Astrocyte (in vitro differentiated cells and primary cell): ENCODE data around the gene FUT4.

ENCODE experiments used
- CTCF ChIP-seq: IDR thresholded peaks from 2 replicates; pipeline ENCODE4 v1.5.1; 2011; ENCODE audit warnings: low read depth, mild to moderate bottlenecking, inconsistent platforms, low read length, moderate library complexity; ENCODE audit not compliant: insufficient read depth
- EZH2 ChIP-seq: IDR thresholded peaks from 2 replicates; pipeline ENCODE4 v1.6.1; 2012; ENCODE audit warnings: mild to moderate bottlenecking, low read length, inconsistent platforms; ENCODE audit not compliant: insufficient read depth

DNA sequence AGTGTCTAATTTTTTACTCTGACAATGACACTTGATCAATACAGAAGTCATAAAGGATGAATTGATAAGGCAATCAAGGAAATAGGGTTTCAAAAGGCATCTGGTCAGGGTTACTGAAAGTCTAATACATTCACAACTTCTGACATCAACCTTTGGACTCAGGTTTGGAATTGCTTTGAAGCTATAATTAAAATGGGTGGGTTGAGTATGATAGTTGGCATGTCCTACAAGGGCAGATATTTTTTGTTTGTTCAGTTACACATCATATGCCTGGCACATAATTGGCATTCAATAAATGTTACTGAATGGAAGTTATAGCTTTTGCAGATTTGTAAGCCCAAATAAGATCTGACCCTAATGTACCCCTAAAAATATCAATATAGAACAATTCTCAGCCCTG lies 7.3 kb upstream of the FUT4 start:
- TF ChIP-seq CTCF (no peak), EZH2 (no peak)
